ENCODE data around the gene TMEM9.
A peak's percentile ranks its signal among the peaks of the same experiment; 100 is the strongest.

Gene TMEM9

GRCh38 chr1:201126463-201126831 lies 27.8 kb downstream of the TMEM9 start:
- DNase-seq = no peak

DNA sequence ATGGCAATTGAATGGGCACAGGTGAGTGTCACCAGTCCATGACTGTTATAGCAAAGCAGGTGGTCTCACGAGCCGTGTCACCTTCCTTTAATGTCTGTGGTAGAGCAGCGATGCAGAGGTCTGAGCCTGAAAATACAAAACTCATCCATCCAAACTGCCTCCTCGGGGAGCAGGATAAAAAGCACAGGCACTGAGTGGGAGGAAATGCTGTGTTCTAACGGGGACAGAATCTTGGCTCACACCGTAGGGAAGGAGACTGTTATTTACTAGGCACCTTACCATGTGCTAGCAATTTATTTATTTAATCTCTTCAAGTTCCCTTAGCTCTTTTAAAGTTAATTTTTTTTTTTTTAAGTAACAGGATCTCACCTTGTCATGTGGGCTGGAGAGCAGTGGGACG lies 28.5 kb downstream of the TMEM9 start:
- DNase-seq = no peak

DNA sequence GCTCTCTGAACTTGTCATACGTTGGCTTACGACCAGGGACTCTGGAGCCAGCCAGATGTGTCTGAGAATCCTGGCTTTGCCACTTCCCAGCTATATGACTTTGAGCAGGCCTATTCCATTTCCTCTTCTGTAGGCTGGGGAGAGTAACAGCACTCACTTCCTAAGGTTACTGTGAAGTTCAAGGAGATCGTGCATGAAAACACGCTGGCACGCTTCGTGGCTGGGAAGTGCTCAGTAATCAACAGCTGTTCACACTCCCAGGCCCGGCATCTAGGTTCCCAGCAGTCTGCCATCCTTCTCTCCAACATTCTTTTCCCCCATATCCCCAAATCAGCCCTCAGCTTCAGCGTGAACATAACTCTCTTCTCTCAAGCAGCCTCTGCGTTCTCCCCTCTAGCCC lies 29.3 kb downstream of the TMEM9 start:
- no peak for DNase-seq

GRCh38 chr1:201123866-201124265 lies 30.4 kb downstream of the TMEM9 start:
- no peak for DNase-seq

GRCh38 chr1:201122321-201122957 lies 31.8 kb downstream of the TMEM9 start:
- no peak for DNase-seq

DNA sequence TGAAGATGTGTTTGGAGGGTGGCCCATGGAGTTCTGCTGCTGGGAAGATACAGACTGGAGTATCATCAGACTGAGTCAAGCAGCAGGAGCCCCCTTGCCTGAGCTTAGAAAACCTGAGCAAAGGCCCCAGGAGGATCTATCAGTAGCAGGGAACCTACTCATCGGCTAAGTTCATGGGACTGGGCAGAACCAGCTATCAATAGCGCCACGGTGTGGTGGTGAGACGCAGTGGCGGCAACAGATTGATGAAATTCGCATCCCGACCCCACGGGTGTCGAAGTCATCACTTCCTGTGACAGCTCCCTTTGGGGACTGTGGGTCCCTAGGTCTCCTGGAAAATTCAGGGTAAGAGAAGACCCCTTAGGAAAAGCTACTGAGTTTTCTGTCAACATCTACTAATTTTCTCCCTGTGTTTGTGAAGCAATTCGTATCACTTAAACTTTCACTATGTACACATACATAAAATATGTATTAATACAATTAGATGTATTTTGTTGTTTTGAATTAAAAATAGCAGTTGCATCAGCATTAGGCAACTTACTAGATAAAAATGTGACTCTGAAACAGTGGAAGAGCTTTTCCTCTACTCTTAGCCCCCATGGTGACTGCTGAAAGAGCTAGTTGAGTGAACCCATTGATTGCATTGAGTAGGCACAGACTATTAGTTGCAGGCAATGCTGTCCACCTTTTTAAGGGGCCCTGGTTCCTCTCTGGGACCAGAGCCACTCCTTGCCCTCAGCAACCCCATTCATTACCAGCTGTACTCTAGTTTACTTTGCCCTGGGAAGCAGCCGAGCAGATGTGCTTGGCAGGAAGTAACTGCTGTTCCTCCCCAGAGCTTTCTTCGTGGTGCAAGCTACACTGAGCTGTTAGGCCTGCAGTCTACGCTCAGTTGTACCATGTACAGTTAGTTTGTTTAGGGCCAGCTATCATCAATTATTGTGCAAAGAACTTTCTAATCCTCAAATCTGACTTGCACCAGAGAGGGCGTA lies 34.8 kb downstream of the TMEM9 start:
- DNase-seq = no peak

- DNase-seq = no peak
These were observed 38.2 kb downstream of the TMEM9 start for GRCh38 chr1:201116091-201116490.

DNA sequence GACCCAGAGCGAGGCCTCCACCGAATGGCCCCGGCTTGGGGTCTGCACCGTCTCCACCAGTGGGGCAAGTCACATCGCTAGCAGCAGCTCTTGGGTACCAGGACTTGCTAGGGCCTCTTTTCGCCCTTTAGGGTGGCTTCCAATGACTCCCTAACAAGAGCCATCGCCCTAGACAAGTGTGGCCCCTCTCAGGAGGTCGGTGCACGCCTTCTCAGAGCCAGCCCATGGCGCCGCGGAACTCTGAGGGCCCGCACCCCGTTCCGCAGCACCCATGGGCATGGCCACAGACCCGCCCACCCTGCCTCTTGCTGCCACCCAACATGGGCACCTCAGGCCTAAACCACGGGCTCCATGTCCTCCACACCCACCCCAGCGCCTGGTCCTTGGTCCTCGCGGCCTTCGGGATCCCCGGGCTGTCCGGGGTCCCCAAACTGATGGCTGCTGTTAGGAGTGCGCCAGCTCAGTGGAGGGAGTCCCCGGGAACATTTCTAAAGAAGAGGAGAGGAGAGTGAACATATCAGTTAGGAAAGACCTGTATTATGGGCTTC lies 38.8 kb downstream of the TMEM9 start:
- no peak for DNase-seq

GRCh38 chr1:201114245-201115131 lies 39.8 kb downstream of the TMEM9 start:
- DNase-seq = peak; percentile 86

DNA sequence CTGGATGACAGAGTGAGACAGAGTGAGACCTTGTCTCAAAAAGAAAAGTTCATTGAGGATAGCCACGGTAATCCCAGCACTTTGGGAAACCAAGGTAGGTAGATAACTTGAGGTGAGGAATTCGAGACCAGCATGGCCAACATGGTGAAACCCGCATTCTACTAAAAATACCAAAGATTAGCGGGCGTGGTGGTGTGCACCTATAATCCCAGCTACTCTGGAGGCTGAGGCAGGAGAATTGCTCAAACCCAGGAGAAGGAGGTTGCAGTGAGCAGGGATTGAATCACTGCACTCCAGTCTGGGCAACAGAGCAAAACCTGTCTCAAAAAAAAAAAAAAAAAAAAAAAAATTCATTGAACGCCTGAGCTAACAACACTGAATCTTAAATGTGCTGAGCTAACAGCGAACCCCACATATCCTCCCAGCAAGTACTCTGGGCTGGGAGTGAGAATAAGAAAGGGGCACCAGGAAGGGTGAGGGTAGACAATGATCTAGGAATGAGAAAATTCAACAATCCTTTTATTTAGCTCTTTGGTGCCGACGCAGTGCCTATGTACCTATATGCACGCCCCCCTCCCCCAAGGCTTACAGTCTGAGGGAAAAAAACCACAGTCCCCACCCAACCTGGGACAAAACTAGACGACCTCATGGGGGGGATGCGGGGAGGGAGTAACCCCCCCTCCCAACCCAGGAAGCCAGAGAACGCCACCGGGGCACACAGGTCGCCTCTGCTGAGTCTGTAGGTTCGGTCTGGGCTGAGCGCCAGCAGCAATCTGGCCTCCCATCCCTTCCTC lies 40.6 kb downstream of the TMEM9 start:
- DNase-seq = no peak

- no peak for DNase-seq
These were observed 41.3 kb downstream of the TMEM9 start for GRCh38 chr1:201112926-201113325.

DNA sequence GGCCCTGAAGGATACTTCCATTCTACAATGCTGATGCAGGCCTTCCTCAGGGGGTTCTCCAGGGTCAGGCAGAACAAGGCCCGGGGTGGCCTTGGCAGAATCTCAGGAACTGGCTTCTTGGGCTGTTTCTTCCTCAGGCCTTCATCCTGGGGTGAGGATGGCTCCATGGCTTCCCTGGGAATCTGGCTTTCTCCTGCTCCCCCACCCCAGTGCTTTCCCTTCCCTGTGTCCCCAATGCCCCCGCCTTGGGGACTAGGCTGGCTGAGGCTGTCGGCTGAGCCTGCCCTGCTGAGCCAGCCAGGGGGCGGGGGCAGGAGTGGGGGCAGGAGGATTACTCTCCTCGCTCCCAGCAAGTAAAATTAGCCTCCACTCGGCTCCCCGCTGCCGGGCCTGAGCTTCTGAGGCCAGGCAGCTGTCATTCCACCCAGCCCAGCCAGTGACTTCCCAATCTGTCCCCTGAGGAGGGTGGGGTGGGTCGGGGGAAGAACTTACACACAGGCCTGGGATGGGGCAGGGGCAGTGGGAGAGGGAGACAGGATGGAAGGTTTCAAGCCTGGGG lies 42.0 kb downstream of the TMEM9 start, which contains the start of gene CACNA1S:
TSS of gene CACNA1S (minus strand) at position 254 of the 559 bp plus-strand sequence. CDS start at position 167, 87 bp downstream.
- no peak for DNase-seq

- no peak for DNase-seq
These were observed 42.6 kb downstream of the TMEM9 start for GRCh38 chr1:201111672-201112071.

DNA sequence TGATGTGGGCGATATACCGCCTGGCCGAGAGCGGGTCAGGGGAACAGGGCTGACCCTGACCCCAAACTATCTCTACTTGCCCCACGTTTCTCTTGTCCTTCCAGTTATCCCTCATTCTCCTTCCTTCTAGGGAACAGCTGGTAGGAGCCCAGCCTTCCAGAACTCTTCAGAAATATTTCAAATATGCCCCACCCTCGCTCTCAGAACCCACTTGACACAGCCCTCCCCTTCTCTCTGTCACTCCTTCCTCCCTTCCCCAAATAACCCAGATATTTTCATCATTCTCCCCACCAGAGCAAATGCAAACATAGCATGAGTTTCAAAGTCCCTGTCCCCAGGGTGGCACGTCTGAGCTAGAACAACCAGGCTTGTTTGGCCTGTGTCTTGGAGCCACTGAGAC lies 43.1 kb downstream of the TMEM9 start:
- no peak for DNase-seq

- DNase-seq = no peak
These were observed 43.7 kb downstream of the TMEM9 start for GRCh38 chr1:201110616-201111015.

DNA sequence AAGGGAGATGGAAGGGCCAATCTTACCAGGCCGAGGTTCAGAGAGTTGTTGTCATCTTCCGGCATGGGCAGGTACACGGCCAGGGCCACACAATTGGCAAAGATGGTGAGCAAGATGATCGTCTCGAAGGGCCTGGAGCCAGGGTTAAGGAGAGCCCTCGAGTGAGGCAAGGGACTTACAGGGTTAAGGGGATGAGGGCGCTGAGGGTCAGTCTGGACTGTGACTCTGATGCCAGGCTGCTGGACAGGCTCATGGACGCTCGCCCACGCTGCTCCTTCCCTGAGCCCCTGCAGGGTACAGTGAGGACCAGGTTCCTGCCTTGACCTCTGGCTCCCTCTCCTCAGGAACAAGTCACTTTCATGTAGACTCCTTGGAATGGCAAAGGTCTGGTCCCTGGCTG lies 44.1 kb downstream of the TMEM9 start:
- DNase-seq = no peak

DNA sequence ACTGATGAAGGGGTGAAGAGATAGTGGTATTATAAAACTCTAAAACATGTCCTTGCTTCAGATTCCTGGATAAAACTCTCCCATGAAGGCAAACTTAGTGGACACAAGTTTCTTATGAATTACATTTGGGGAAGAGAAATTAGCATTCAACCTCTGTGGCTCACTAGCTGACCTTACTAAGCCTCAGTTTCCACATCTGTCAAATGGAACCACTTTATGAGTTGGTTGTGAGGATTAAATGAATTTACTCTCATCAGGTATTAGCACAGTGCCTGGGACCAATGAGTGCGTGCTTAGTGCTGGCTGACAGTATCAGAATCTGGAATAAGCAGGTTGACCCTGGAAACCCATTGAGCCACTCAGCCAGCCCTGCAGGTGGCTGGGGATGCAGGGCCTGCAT lies 44.6 kb downstream of the TMEM9 start:
- DNase-seq = no peak

- DNase-seq = no peak
These were observed 45.7 kb downstream of the TMEM9 start for GRCh38 chr1:201108614-201109013.

- DNase-seq = no peak
These were observed 48.6 kb downstream of the TMEM9 start for GRCh38 chr1:201105688-201106087.

- no peak for DNase-seq
These were observed 50.1 kb downstream of the TMEM9 start for GRCh38 chr1:201104141-201104540.

DNA sequence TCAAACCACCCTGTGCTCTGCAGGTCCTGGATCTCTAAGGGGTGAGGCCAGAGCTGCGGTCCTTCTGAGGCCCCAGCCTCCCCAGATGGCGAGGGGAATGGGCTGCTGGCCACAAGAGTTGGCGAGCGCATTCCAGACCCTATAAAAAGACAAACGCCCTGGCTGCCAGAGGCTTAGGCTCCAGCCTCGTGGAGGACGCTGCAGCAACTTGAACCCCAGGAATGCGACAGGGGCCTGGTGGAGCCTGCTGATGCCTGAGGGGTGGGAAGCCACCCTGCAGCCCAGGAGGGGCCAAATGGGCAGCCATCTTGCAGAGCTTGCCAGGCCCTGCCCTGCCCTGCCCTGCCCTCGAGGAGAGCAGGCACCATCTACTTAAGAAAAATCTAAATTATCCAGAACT lies 50.6 kb downstream of the TMEM9 start:
- no peak for DNase-seq
